CD4-positive, CD25-positive, alpha-beta regulatory T cell (primary cell): Measurements from ENCODE around the gene MAGI2. TPM values are rescaled to one million over a fixed set of nuclear protein-coding genes. Genes with fewer than 3 reads are reported as not detected.
"Not testable (repeated sequence)": the region's sequence is repeated elsewhere in the genome, so short reads cannot be mapped to it uniquely, and the experiment has no call there.

ENCODE experiments used
- ATAC-seq, 2 donors: fragments of 150-1000 bp; cut with Tn5 transposase; one replicate each; pipeline ENCODE4 v1.10.0; 2021; ENCODE audit warnings: low read depth in 2 of 2, moderate number of reproducible peaks in 2 of 2, moderate library complexity in 1 of 2
- DNase-seq, 3 donors: peaks; one replicate each; pipeline versions ENCODE4 v3.0.0 to v3.0.0-alpha.2; 2012 to 2022; ENCODE audit warnings: mixed read lengths in 1 of 3
- H3K27ac ChIP-seq: one replicate; pipeline ENCODE4 v1.7.0; 2013; ENCODE audit warnings: mild to moderate bottlenecking, low read length; ENCODE audit not compliant: insufficient read depth, poor library complexity, severe bottlenecking
- H3K27me3 ChIP-seq: one replicate; pipeline ENCODE4 v1.7.0; 2013; ENCODE audit warnings: low read length; ENCODE audit not compliant: control insufficient read depth, insufficient read depth
- H3K36me3 ChIP-seq: one replicate; pipeline ENCODE4 v1.7.0; 2013; ENCODE audit warnings: mild to moderate bottlenecking, low read length, moderate library complexity; ENCODE audit not compliant: control insufficient read depth, insufficient read depth
- H3K4me1 ChIP-seq: 2 replicates; pipeline ENCODE4 v1.7.0; 2013; ENCODE audit warnings: mild to moderate bottlenecking, low read length; ENCODE audit not compliant: insufficient read depth, control insufficient read depth, poor library complexity, severe bottlenecking
- H3K4me3 ChIP-seq: one replicate; pipeline ENCODE4 v1.7.0; 2013; ENCODE audit warnings: low read depth, mild to moderate bottlenecking, low read length, moderate library complexity
- H3K9me3 ChIP-seq, 2 experiments: 1 replicate in 1 of 2; 2 replicates in 1 of 2; pipeline ENCODE4 v1.7.0; 2013; ENCODE audit warnings: low read length in 2 of 2, mild to moderate bottlenecking in 1 of 2, moderate library complexity in 1 of 2; ENCODE audit not compliant: control insufficient read depth in 2 of 2
- H3K27ac Mint-ChIP-seq, 3 donors: one replicate each; pipeline ENCODE4 v1.8.0; 2020 to 2022; ENCODE audit warnings: mild to moderate bottlenecking in 3 of 3, mixed read lengths in 3 of 3, moderate library complexity in 2 of 3
- H3K27me3 Mint-ChIP-seq: one replicate; pipeline ENCODE4 v1.8.0; 2022; ENCODE audit warnings: mild to moderate bottlenecking, mixed read lengths
- H3K36me3 Mint-ChIP-seq: one replicate; pipeline ENCODE4 v1.8.0; 2020; ENCODE audit warnings: mixed read lengths
- H3K4me1 Mint-ChIP-seq, 4 donors: one replicate each; pipeline ENCODE4 v1.8.0; 2020 to 2022; ENCODE audit warnings: mixed read lengths in 4 of 4, mild to moderate bottlenecking in 1 of 4
- H3K4me3 Mint-ChIP-seq, 4 donors: one replicate each; pipeline ENCODE4 v1.8.0; 2020 to 2022; ENCODE audit warnings: mild to moderate bottlenecking in 4 of 4, mixed read lengths in 4 of 4, moderate library complexity in 3 of 4
- H3K9me3 Mint-ChIP-seq, 7 donors: one replicate each; pipeline ENCODE4 v1.8.0; 2020 to 2022; ENCODE audit warnings: mixed read lengths in 7 of 7, mild to moderate bottlenecking in 3 of 7, moderate library complexity in 2 of 7
- polyA plus RNA-seq, 4 donors: library from polyadenylated mRNA; unstranded; fragments of 300-500 nt; fragmentation: Illumina TruSeq; gene quantifications; one replicate each; pipeline ENCODE4 v1.2.3, GENCODE V29; 2021
- total RNA-seq: library from RNA; stranded (reverse); gene quantifications from one replicate; pipeline ENCODE4 v1.2.3, GENCODE V29; 2022

The MAGI2 gene
- total and polyA plus RNA-seq, 5 donors from 2014 or later: not detected

DNA sequence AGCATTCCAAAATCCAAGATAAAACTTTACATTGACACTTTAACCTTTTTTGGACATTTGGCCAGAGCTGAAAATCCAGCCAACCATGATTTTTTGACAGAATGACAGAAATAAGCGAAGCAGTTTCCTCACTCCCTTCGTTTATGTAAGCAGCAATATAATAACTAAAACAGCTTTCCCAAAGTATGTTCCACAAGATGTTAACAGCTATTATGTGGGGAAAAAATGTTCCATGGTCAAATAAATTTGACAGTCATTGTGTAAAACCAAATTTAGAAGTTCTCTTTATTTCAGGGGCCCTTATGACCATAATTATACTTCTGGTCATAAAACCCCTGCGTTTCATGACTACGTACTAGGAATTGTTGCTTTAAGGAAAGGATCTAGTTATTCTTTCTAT, 416.5 kb downstream of the MAGI2 start:
- Histone ChIP-seq H3K4me3 (no peak overlapping the region), H3K27me3 (no peaks in the 10 kb centered on the region), H3K36me3 (no peaks in the 10 kb centered on the region), H3K9me3 (no peaks in the 10 kb centered on the region), H3K27ac (no peak overlapping the region), H3K4me1 (no peaks in the 10 kb centered on the region)
- Mint-ChIP-seq H3K4me3 (no peak overlapping the region), H3K9me3 (peaks cover 0 to 2% (median 0%) of the 10 kb centered on the region in 7 donors), H3K27ac (no peak overlapping the region), H3K27me3 (no peaks in the 10 kb centered on the region), H3K36me3 (no peaks in the 10 kb centered on the region), H3K4me1 (no peaks in the 10 kb centered on the region)
- DNase-seq (no peak), ATAC-seq (no peak)

- Mint-ChIP-seq H3K4me3 (no peak overlapping the region), H3K9me3 (peaks cover 0 to 2% (median 0%) of the 10 kb centered on the region in 7 donors), H3K36me3 (no peaks in the 10 kb centered on the region), H3K27ac (no peak overlapping the region), H3K27me3 (no peaks in the 10 kb centered on the region), H3K4me1 (no peaks in the 10 kb centered on the region)
- Histone ChIP-seq H3K36me3 (no peaks in the 10 kb centered on the region), H3K27me3 (no peaks in the 10 kb centered on the region), H3K4me1 (no peaks in the 10 kb centered on the region), H3K9me3 (no peaks in the 10 kb centered on the region), H3K4me3 (no peak overlapping the region), H3K27ac (no peak overlapping the region)
- no peak for ATAC-seq
- DNase-seq: no peak
Measured at GRCh38 chr7:79036356-79036755, 417.1 kb downstream of the MAGI2 start.

- DNase-seq (no peak), ATAC-seq (no peak)
- Mint-ChIP-seq H3K36me3 (no peaks in the 10 kb centered on the region), H3K4me3 (no peak overlapping the region), H3K4me1 (no peaks in the 10 kb centered on the region), H3K27ac (no peak overlapping the region), H3K9me3 (peaks cover 0 to 2% (median 0%) of the 10 kb centered on the region in 7 donors), H3K27me3 (no peaks in the 10 kb centered on the region)
- H3K27me3 ChIP-seq: no peaks in the 10 kb centered on the region
- no peaks in the 10 kb centered on the region for H3K36me3 ChIP-seq
- H3K4me3 ChIP-seq: no peak overlapping the region
- H3K27ac ChIP-seq: no peak overlapping the region
- H3K4me1 ChIP-seq: no peaks in the 10 kb centered on the region
- no peaks in the 10 kb centered on the region for H3K9me3 ChIP-seq
Measured at GRCh38 chr7:79035858-79036257, 417.6 kb downstream of the MAGI2 start.

GRCh38 chr7:79034730-79035129, 418.7 kb downstream of the MAGI2 start:
- ATAC-seq (no peak), DNase-seq (no peak)
- Histone ChIP-seq H3K9me3 (no peaks in the 10 kb centered on the region), H3K27me3 (no peaks in the 10 kb centered on the region), H3K36me3 (no peaks in the 10 kb centered on the region), H3K4me1 (no peaks in the 10 kb centered on the region), H3K27ac (no peak overlapping the region), H3K4me3 (no peak overlapping the region)
- H3K27ac Mint-ChIP-seq: no peak overlapping the region
- no peaks in the 10 kb centered on the region for H3K27me3 Mint-ChIP-seq
- H3K4me3 Mint-ChIP-seq: no peak overlapping the region
- H3K4me1 Mint-ChIP-seq: no peaks in the 10 kb centered on the region
- H3K36me3 Mint-ChIP-seq: no peaks in the 10 kb centered on the region
- H3K9me3 Mint-ChIP-seq: peaks cover 0 to 3% (median 0%) of the 10 kb centered on the region in 7 donors

- not testable (repeated sequence) for H3K36me3 Mint-ChIP-seq
Measured at GRCh38 chr7:79019711-79020110, 433.8 kb downstream of the MAGI2 start.

DNA sequence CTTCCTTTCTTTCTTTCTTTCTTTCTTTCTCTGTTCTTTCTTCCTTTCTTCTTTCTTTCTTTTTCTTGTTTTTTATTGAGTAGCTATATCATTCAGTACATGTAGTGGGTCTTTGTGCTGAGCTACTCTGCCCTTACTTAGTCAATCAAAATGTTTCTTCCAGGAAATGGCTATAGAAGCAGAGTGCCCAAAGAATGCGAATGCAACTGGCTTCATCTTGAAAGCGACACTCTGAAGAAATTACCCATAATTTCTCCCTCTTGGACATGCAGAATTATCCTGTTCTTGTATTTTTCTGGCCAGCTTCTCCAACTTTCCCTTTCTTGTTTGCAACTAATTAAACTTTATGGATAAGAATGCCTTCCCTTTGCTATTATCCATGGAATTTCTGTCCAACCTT, 441.5 kb downstream of the MAGI2 start:
- no peak overlapping the region for H3K4me3 Mint-ChIP-seq
- Histone ChIP-seq H3K9me3 (no peaks in the 10 kb centered on the region), H3K27me3 (no peaks in the 10 kb centered on the region), H3K4me3 (no peak overlapping the region), H3K4me1 (no peaks in the 10 kb centered on the region), H3K36me3 (no peaks in the 10 kb centered on the region), H3K27ac (no peak overlapping the region)
- no peaks in the 10 kb centered on the region for H3K4me1 Mint-ChIP-seq
- peaks cover 0 to 9% (median 3%) of the 10 kb centered on the region in 7 donors for H3K9me3 Mint-ChIP-seq
- H3K36me3 Mint-ChIP-seq: no peaks in the 10 kb centered on the region
- ATAC-seq (no peak), DNase-seq (no peak)
- no peak overlapping the region for H3K27ac Mint-ChIP-seq
- H3K27me3 Mint-ChIP-seq: no peaks in the 10 kb centered on the region

More at GRCh38 chr7:79019711-79020110, 433.8 kb downstream of the MAGI2 start:
- not testable (repeated sequence) for H3K4me3 Mint-ChIP-seq, H3K4me1 ChIP-seq, H3K36me3 ChIP-seq, DNase-seq, ATAC-seq, H3K27ac ChIP-seq, H3K27me3 ChIP-seq, H3K9me3 ChIP-seq, H3K4me3 ChIP-seq, H3K27ac Mint-ChIP-seq, H3K27me3 Mint-ChIP-seq, H3K4me1 Mint-ChIP-seq
- H3K9me3 Mint-ChIP-seq: peaks cover 3 to 32% (median 12%) of the 10 kb centered on the region in 7 donors

DNA sequence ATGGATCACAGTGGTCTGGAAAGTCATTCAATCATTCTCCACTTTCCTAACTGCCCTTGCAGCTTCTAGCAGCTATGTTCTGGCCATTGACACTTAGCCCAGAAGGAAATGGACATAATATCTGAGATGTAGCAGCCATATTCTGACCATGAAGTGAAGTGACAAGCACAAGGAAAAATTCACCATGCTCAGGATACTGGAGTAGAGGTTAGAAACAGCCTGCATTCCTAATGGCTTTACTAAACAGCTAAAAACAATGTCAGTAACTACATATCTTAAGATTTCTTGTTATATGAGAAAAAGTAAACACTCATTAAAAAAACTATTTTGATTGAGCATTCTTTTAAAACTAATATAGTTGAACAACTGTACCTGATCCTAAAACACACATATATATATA, 443.8 kb downstream of the MAGI2 start:
- no peaks in the 10 kb centered on the region for H3K27me3 ChIP-seq
- H3K36me3 ChIP-seq: no peaks in the 10 kb centered on the region
- no peaks in the 10 kb centered on the region for H3K36me3 Mint-ChIP-seq
- no peak overlapping the region for H3K27ac ChIP-seq
- H3K4me1 Mint-ChIP-seq: no peaks in the 10 kb centered on the region
- no peak for ATAC-seq
- H3K9me3 Mint-ChIP-seq: peaks cover 0 to 9% (median 0%) of the 10 kb centered on the region in 7 donors
- H3K9me3 ChIP-seq: no peaks in the 10 kb centered on the region
- no peak for DNase-seq
- no peaks in the 10 kb centered on the region for H3K27me3 Mint-ChIP-seq
- no peak overlapping the region for H3K27ac Mint-ChIP-seq
- no peaks in the 10 kb centered on the region for H3K4me1 ChIP-seq
- H3K4me3 Mint-ChIP-seq: no peak overlapping the region
- no peak overlapping the region for H3K4me3 ChIP-seq

- Histone ChIP-seq H3K9me3 (no peaks in the 10 kb centered on the region), H3K4me3 (no peak overlapping the region), H3K4me1 (no peaks in the 10 kb centered on the region), H3K27ac (no peak overlapping the region), H3K36me3 (no peaks in the 10 kb centered on the region), H3K27me3 (no peaks in the 10 kb centered on the region)
- peaks cover 0 to 13% (median 4%) of the 10 kb centered on the region in 7 donors for H3K9me3 Mint-ChIP-seq
- no peaks in the 10 kb centered on the region for H3K36me3 Mint-ChIP-seq
- ATAC-seq (no peak), DNase-seq (no peak)
- no peak overlapping the region for H3K27ac Mint-ChIP-seq
- H3K4me3 Mint-ChIP-seq: no peak overlapping the region
- no peaks in the 10 kb centered on the region for H3K27me3 Mint-ChIP-seq
- no peaks in the 10 kb centered on the region for H3K4me1 Mint-ChIP-seq
Measured at GRCh38 chr7:79008786-79009185, 444.7 kb downstream of the MAGI2 start.
